Hippocampal formation (tissue), 2 donors: Measurements from ENCODE around the gene COG2.
"Not testable (repeated sequence)": the region's sequence is repeated elsewhere in the genome, so short reads cannot be mapped to it uniquely, and the experiment has no call there.

ENCODE experiments used
- DNase-seq, 2 donors: peaks; one replicate each; lab custom pipeline; 2025; lab: John Stamatoyannopoulos, UW

The COG2 gene

DNA sequence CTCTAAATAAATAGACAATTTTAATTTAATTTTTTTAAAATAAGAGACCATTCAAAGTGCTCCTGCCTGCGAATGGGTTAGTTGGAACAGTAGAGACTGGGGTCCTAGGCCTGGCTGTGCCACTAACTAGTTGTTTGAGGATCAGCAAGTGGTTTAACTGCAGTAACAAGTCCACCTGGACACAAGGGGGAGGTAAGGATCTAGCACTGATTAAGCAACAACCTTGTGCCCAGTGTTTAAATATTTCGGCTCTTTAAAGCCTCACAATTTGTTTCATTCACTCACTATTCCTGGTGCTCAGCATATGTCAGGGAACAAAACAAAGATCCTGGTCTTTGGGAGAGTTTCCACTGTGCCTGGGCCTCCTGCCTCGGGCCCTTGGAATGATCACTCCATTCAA lies 73.2 kb downstream of the COG2 start:
- DNase-seq = no peak

DNA sequence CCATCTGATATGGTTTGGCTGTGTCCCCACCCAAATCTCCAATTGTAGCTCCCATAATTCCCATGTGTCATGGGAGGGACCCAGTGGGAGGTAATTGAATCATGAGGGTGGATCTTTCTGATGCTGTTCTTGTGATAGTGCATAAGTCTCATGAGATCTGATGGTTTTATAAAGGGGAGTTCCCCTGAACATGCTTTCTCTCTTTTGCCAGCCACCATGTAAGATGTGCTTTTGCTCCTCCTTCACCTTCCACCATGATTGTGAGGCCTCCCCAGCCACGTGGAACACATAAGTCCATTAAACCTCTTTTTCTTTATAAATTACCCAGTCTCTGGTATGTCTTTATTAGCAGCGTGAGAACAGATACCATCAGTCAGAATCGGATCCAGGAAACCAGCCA lies 74.2 kb downstream of the COG2 start:
- DNase-seq = not testable (repeated sequence)

GRCh38 chr1:230717251-230717650 lies 75.0 kb downstream of the COG2 start:
- no peak for DNase-seq

DNA sequence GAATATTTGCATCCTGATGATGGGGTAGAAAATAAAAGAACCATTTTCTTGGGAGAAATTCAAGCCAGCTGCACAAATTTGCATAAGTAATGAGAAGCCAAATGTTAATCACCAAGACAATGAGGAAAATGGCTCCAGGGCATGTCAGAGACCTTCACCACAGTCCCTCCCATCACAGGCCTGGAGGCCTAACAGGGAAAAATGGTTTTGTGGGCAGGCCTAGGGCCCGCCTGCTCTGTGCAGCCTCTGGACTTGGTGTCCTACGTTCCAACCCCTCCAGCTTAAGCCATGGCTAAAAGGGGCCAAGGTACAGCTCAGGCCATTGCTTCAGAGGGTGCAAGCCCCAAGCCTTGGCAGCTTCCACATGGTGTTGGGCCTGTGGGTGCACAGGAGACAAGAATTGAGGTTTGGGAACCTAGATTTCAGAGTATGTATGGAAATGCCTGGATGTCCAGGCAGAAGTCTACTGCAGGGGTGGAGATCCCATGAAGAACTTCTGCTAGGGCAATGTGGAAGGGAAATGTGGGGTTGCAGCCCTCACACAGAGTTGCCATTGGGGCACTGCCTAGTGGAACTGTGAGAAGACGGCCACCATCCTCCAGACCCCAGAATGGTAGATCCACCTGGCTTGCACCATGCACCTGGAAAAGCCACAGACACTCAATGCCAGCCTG lies 79.7 kb downstream of the COG2 start:
- not testable (repeated sequence) for DNase-seq

- DNase-seq = no peak
Measured at GRCh38 chr1:230725256-230726012, 83.2 kb downstream of the COG2 start.

DNA sequence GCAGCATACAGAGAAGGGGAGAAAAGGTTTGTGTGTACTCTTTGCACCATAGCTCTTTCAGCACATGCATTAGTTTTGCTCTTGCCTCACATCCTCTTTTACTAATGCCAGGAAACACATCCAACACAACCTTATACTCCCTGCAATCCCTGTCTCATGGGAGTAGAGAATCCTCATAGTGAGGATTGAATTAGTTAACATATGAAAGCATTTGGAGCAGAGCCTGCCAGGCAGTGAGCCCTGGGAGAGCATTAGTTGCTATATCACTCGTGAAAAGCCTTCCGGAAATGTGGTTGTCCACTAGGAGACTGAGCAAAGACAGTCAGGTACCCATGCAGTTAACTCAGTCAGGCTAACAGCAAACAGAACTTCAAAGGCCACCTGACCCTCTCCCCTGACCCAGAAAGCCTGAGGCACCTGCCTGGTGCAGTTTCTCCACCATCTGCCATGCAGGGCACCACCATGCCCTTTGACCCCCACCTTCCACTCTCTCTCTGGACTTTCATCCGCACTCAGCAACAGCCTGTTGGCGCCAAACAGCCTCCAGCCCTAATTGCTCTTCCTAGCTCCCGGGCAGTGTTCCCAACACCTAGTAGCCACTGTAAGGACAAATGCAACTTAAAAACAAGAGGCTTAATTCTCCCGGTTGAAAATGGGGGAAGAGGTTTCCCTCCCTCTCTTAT lies 86.6 kb downstream of the COG2 start:
- peak; percentile 17 to 34 for DNase-seq

GRCh38 chr1:230730977-230731376 lies 88.7 kb downstream of the COG2 start:
- DNase-seq = no peak

DNA sequence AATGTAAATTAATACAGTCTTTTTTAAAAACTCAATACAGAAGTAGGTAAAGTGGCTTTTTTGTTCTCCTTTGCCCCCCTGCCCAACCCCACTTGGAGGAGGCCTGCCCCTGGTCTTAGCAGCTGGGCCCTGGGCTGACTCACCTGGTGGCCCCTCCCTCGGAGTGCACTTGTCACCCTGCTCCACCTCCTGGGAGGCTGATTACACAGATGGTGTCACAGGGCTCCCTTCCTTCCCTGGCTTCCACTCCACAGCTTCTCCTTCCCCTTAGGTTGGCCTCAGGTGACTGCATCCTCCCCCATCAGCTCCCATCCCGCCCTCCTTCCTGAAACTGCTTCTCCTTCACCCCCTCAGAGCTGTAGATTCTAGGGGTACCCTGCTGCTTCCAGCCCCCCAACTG lies 93.2 kb downstream of the COG2 start:
- DNase-seq = no peak

DNA sequence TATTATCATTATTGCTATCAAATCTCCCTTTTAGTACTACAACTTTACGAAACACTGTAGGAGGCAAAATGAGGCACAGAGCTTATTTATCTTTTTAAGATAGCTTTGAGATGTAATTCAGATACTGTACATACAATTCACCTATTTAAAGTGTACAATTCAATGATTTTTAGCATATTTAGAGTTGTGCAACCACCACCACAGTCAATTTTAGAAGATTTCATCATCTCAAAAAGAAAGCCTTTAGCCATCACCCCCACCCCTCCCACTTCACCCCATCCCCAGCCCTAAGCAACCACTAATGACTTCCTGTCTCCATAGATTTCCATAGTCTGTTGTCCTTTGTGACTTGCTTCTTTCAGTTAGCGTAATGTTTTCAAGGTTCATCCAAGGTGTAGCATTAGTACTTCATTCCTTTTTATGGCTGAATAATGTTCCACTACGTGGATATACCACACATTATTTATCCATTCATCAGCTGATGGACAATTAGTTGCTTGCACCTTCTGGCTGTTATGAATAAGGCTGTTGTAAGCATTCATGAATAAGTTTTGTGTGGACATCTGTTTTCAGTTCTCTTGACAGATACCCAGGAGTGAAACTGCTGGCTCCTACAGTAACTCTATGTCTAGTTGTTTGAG lies 95.5 kb downstream of the COG2 start:
- no peak for DNase-seq

- no peak for DNase-seq
Measured at GRCh38 chr1:230739564-230740290, 97.4 kb downstream of the COG2 start.
